ENCODE data around the gene IKBKG.

The IKBKG gene

GRCh38 chrX:154515090-154515965, 32.1 kb upstream of the IKBKG start:
- H3K4me3 ChIP-seq (ENCODE audit: low read depth, low read length) = peak overlapping the region; percentile 59
- in situ Hi-C loops (cut with HindIII; ENCODE audit: low sequenced_read_pairs) = no loop called here
- no peak for DNase-seq (ENCODE audit: low read depth)

GRCh38 chrX:154515966-154516655, 31.3 kb upstream of the IKBKG start, which contains the start of gene FAM3A:
Gene FAM3A (minus strand): TSS chrX:154516232. CDS start chrX:154515772, 460 bp downstream.
- DNase-seq (ENCODE audit: low read depth) = peak; percentile 55
- TF ChIP-seq CTCF (IDR thresholded peaks at IDR 0.05; ENCODE audit: low read depth, low read length, missing control alignments) = no peak
- H3K4me3 ChIP-seq (ENCODE audit: low read depth, low read length) = peak within 1 kb of the TSS; percentile 59
- in situ Hi-C loops (cut with HindIII; ENCODE audit: low sequenced_read_pairs) = no loop called here

More at GRCh38 chrX:154515090-154515965, 32.1 kb upstream of the IKBKG start:
- TF ChIP-seq CTCF (IDR thresholded peaks at IDR 0.05; ENCODE audit: low read depth, low read length, missing control alignments) = no peak

GRCh38 chrX:154516656-154517100, 30.7 kb upstream of the IKBKG start:
- in situ Hi-C loops (cut with HindIII; ENCODE audit: low sequenced_read_pairs) = no loop called here
- H3K4me3 ChIP-seq (ENCODE audit: low read depth, low read length) = peak overlapping the region; percentile 36
- no peak for TF ChIP-seq CTCF (IDR thresholded peaks at IDR 0.05; ENCODE audit: low read depth, low read length, missing control alignments)
- peak; percentile 28 for DNase-seq (ENCODE audit: low read depth)

GRCh38 chrX:154517101-154517781, 30.2 kb upstream of the IKBKG start:
- no peak for TF ChIP-seq CTCF (IDR thresholded peaks at IDR 0.05; ENCODE audit: low read depth, low read length, missing control alignments)
- DNase-seq (ENCODE audit: low read depth) = no peak
- H3K4me3 ChIP-seq (ENCODE audit: low read depth, low read length) = no peak overlapping the region
- in situ Hi-C loops (cut with HindIII; ENCODE audit: low sequenced_read_pairs) = no loop called here

- TF ChIP-seq CTCF (IDR thresholded peaks at IDR 0.05; ENCODE audit: low read depth, low read length, missing control alignments) = no peak
- H3K4me3 ChIP-seq (ENCODE audit: low read depth, low read length) = no peak overlapping the region
- in situ Hi-C loops (cut with HindIII; ENCODE audit: low sequenced_read_pairs) = no loop called here
- DNase-seq (ENCODE audit: low read depth) = no peak
Observed at GRCh38 chrX:154519389-154519788, 28.0 kb upstream of the IKBKG start.

Data from astrocyte of the cerebellum (primary cell).